ENCODE measurements around the gene CES3. TPM values are rescaled to one million over a fixed set of nuclear protein-coding genes. Genes with fewer than 3 reads are reported as not detected.

CES3 gene
- total RNA-seq, 3 donors from 2014 or later: 0.29 to 5.9 (median 2.1) TPM

DNA sequence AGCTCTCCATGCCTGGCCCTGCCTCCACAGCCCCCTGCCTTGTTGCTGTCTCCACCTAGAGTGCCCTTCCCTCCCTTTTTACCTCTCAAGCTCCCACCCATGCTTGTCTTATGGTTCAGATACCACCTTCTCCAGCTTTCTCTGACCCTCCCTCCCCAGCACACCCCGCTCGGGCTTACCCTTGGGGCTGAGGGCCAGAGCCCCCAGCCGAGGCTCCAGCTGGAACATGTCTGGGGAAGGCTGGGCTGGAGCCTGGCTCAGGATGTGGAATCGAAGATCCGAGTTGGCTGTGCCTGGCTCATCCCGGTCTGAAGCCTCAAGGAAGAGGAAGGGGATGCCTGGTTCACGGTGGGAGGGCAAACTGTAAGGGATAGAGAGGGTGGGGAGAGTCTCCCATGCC is 46.0 kb upstream of the CES3 start:
- DNase-seq (ENCODE audit: low spot score in 2 of 2): no peak
- Histone ChIP-seq H3K36me3 (no peaks in the 10 kb centered on the region), H3K27ac (no peak overlapping the region), H3K4me3 (no peak overlapping the region), H3K4me1 (no peaks in the 10 kb centered on the region), H3K9me3 (no peaks in the 10 kb centered on the region), H3K27me3 (peaks cover 0 to 8% of the 10 kb centered on the region in 2 donors)
- intact Hi-C loops (cut with DNase I; ENCODE audit: low total_unique reads): no loop called here
- TF ChIP-seq POLR2AphosphoS5 (IDR thresholded peaks at IDR 0.05): no peak
- TF ChIP-seq, protein P1, sequence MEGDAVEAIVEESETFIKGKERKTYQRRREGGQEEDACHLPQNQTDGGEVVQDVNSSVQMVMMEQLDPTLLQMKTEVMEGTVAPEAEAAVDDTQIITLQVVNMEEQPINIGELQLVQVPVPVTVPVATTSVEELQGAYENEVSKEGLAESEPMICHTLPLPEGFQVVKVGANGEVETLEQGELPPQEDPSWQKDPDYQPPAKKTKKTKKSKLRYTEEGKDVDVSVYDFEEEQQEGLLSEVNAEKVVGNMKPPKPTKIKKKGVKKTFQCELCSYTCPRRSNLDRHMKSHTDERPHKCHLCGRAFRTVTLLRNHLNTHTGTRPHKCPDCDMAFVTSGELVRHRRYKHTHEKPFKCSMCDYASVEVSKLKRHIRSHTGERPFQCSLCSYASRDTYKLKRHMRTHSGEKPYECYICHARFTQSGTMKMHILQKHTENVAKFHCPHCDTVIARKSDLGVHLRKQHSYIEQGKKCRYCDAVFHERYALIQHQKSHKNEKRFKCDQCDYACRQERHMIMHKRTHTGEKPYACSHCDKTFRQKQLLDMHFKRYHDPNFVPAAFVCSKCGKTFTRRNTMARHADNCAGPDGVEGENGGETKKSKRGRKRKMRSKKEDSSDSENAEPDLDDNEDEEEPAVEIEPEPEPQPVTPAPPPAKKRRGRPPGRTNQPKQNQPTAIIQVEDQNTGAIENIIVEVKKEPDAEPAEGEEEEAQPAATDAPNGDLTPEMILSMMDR (IDR thresholded peaks at IDR 0.05): no peak
- TF ChIP-seq POLR2A (IDR thresholded peaks at IDR 0.05): no peak

DNA sequence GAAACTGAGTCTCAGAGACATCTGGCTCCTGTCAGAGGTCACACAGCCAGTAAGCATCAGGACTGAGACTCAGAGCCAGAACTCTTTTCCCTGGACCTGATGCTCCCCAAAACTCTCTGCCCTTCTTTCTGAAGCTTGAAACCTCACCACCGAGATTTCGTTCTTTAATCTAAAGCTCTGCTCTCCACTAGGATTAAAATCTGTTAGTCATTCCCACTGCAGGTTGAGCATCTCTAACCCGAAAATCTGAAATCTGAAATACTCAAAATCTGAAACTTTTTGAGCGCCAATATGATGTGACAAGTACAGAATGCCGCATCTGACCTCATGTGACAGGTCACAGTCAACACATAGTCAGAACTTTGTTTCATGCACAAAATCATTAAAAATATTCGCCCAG is 44.5 kb upstream of the CES3 start:
- Histone ChIP-seq H3K4me1 (no peaks in the 10 kb centered on the region), H3K9me3 (no peaks in the 10 kb centered on the region), H3K27ac (no peak overlapping the region), H3K36me3 (no peaks in the 10 kb centered on the region), H3K4me3 (no peak overlapping the region), H3K27me3 (peaks cover 0 to 10% of the 10 kb centered on the region in 2 donors)
- DNase-seq (ENCODE audit: low spot score in 2 of 2): no peak
- no peak for TF ChIP-seq POLR2A (IDR thresholded peaks at IDR 0.05)
- TF ChIP-seq POLR2AphosphoS5 (IDR thresholded peaks at IDR 0.05): no peak
- TF ChIP-seq, protein P1 (IDR thresholded peaks at IDR 0.05): no peak
- intact Hi-C loops (cut with DNase I; ENCODE audit: low total_unique reads): no loop called here

DNA sequence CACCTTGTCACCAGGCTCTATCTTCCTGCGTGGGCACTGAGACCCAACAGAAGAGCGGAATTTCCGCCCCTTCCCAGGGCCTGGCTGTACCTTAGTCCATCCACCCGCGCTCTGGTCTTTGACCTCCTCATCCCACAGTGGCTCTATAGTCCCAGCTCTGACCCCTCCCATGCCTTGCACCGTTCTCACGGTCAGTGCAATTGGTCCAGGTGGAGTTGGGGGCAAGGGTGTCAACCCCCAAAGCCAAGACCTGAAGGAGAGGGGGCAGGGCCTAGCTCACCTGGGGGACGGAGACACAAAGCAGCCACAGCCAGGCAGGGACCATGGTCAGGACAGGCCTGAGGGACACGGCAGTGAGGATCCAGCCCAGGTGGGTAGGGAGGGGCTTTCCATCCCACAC is 43.3 kb upstream of the CES3 start:
- no peaks in the 10 kb centered on the region for H3K36me3 ChIP-seq
- H3K4me3 ChIP-seq: no peak overlapping the region
- TF ChIP-seq POLR2AphosphoS5 (IDR thresholded peaks at IDR 0.05) (no peak), POLR2A (IDR thresholded peaks at IDR 0.05) (no peak)
- TF ChIP-seq, protein P1 (IDR thresholded peaks at IDR 0.05): no peak
- intact Hi-C loops (cut with DNase I; ENCODE audit: low total_unique reads): no loop called here
- H3K9me3 ChIP-seq: no peaks in the 10 kb centered on the region
- no peak overlapping the region for H3K27ac ChIP-seq
- H3K27me3 ChIP-seq: peaks cover 0 to 10% of the 10 kb centered on the region in 2 donors
- no peak for DNase-seq (ENCODE audit: low spot score in 2 of 2)
- no peaks in the 10 kb centered on the region for H3K4me1 ChIP-seq

DNA sequence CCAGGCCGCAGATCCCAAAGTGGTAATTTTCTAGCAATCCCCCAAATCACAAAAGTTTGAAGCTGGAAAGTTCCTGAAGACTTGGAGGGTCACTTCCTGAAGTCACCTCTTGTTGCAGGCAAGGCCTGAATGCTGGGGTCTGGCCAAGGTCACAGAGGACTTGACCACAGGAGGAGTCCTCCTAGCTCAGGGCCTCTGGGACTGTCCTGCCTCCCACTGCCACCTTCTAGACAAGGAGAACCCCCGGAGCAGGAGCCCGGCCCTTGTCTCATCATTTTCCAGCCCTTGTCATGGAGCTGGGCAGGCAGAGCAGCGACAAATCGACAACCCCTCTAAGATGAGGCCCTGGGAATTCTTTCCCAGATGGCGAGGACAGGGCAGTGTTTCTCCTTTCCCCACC is 42.7 kb upstream of the CES3 start:
- H3K9me3 ChIP-seq: no peaks in the 10 kb centered on the region
- H3K4me1 ChIP-seq: no peaks in the 10 kb centered on the region
- no peak overlapping the region for H3K4me3 ChIP-seq
- no peaks in the 10 kb centered on the region for H3K36me3 ChIP-seq
- TF ChIP-seq, protein P1 (IDR thresholded peaks at IDR 0.05): no peak
- TF ChIP-seq POLR2AphosphoS5 (IDR thresholded peaks at IDR 0.05) (no peak), POLR2A (IDR thresholded peaks at IDR 0.05) (no peak)
- no peak for DNase-seq (ENCODE audit: low spot score in 2 of 2)
- no peak overlapping the region for H3K27ac ChIP-seq
- peaks cover 0 to 10% of the 10 kb centered on the region in 2 donors for H3K27me3 ChIP-seq
- intact Hi-C loops (cut with DNase I; ENCODE audit: low total_unique reads): no loop called here

DNA sequence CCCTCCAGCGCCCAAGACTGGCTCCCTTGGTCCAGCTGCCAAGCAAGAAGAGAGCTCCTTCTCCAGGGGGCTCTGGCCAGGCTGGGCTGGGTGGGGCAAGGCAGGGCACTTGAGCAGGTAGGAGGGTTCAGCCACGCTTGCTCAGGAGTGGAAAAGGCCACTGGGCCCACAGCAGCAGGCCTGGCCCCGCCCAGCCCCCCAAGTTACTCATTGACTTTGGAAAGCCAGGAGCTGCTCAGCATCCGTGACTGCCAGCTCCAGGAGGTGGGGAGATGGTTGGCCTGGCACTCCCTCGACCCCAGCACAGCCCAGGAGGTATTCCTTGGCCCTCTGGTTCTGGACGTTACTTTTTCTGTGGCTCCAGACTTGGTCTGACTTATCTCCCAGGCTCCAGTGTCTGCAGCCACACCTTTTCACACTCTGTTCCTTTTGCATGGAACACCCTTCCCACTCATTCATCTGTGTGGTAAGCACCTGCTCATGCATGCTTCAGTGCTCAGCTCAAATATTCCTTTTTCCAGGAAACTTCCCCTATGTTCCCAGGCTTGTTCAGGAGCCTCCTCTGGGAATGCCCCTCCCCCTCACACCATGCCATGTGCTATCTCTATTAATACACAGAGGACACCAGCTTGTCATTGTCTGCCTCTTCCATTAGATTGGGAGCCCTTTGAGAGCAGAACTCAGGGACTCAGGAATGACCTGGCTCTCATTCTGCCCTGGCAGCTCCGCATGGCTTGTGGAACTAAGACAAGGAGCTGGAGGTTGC is 42.1 kb upstream of the CES3 start, which contains the start of gene CDH16:
TSS of gene CDH16 (minus strand) at position 83 of the 766 bp plus-strand sequence. CDS start 820 bp downstream, outside the sequence.
- DNase-seq (ENCODE audit: low spot score in 2 of 2): no peak
- TF ChIP-seq, protein P1 (IDR thresholded peaks at IDR 0.05): no peak
- TF ChIP-seq POLR2AphosphoS5 (IDR thresholded peaks at IDR 0.05) (no peak), POLR2A (IDR thresholded peaks at IDR 0.05) (no peak)
- Histone ChIP-seq H3K36me3 (no peaks in the 10 kb centered on the region), H3K27ac (no peak within 1 kb of the TSS), H3K4me3 (no peak within 1 kb of the TSS), H3K9me3 (no peaks in the 10 kb centered on the region), H3K4me1 (no peaks in the 10 kb centered on the region), H3K27me3 (peaks cover 0 to 12% of the 10 kb centered on the region in 2 donors)
- intact Hi-C loops (cut with DNase I; ENCODE audit: low total_unique reads): no loop called here

All from breast epithelium (tissue), 4 donors.